GM21528 (cell line): ENCODE results near the gene TACC3.
"Not testable (repeated sequence)": the region's sequence is repeated elsewhere in the genome, so short reads cannot be mapped to it uniquely, and the experiment has no call there.

Experiments
- ATAC-seq: cut with Tn5 transposase; IDR thresholded peaks from one replicate; pipeline ENCODE4 v1.9.1; 2021; ENCODE audit warnings: mild to moderate bottlenecking, moderate library complexity; ENCODE audit not compliant: unreplicated experiment, low FRiP score

The TACC3 gene

DNA sequence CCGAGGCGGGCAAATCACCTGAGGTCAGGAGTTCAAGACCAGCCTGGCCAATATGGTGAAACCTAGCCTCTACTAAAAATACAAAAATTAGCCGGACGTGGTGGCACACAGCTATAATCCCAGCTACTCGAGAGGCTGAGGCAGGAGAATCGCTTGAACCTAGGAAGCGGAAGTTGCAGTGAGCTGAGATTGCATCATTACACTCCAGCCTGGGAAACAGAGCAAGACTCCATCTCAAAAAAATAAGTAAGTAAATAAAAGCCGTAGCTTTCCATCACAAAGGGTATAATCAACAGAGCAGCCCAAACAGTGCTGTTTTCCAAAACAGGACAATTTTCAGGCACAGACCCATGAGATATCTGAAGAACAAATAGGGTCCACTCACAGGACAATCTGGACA lies 19.6 kb upstream of the TACC3 start:
- not testable (repeated sequence) for ATAC-seq

DNA sequence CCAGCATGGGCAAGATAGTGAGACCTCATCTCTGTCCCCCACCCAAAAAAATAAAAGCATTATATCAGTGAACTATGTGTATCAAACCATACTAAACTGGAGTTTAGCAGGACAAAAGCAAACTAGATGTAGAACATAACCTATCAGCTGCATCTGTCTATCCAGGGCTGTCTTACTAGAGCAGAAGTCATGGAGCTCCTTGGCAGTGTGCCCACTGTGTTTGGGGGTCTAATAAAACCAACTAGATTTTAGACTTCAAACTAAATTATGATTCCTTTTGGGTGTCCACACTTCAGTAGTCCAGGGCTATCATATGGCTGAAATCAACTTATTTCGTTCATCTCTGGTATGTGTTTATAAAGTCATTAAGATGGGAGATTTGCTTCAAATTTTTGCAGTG lies 17.5 kb upstream of the TACC3 start:
- ATAC-seq, result no peak

DNA sequence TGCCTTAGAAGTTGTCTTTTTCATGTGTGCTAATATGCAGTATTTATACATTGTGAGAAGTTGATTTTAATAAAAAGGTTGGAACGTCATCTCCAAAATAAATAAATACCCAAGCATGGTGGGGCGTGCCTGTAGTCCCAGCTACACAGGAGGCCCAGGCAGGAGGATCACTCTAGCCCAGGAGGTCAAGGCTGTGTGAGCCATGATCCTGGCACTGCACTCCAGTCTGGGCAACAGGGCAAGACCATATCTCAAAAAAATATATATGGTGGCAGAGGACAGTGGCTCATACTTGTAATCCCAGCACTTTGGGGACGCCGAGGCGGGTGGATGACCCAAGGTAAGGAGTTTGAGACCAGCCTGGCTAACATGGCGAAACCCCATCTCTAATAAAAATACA lies 15.6 kb upstream of the TACC3 start:
- no peak for ATAC-seq

DNA sequence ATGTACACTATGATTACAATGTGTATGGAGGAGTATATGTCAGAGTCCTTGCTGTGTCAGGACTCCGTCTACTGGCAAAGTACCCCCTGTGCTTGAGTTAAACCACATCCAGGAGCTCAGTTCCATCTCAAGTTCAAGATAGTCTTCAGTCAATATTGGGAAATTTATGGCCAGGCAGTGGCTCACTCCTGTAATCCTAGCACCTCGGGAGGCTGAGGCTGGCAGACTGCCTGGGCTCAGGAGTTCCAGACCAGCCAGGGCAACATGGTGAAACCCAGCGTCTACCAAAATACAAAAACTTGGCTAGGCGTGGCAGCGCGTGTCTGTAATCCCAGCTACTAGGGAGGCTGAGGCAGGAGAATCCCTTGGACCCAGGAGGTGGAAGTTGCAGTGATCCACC lies 15.0 kb upstream of the TACC3 start:
- ATAC-seq, result no peak

DNA sequence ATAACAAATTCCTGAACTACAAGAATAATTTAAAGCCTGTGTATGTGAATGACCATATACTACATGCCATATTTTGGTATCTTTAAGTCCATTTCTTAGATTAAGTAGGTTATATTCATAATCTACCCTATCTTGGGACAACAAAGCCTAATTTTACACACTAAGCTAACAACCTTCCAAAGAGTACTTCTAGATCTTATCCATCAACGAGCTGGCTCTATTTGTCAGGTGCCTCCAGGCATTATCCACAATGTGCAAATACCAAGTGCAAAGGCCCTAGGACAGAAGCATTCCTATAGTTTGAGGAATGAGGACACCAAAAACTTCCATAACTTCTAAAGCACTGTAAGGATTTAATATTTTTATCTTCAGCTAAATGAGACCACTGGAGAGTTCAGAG lies 12.7 kb upstream of the TACC3 start:
- ATAC-seq, result no peak

DNA sequence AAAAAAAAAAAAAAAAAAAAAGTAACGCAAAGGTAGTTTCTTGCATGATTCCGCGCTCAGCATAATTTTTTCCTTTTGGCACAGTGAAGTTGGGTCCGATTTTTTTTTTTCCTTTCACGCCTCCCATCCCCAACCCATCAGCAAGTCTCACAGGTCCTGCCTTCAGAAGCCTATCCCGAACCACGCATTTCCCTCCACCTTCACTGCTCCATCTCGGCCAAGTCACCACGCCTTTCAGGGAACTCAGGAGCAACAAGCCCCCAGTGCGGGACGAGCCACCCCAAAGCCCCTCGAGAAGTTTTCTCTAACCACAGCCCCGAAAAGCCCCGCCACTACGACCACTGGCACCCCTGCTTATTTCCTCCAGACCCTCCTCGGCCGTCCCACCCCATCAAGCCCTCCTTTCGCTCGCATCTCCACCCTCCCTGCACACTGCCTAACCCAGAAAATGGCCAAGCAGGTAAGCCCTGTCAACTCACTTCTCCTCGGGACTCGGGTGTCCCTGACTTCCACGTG lies 10.2 kb upstream of the TACC3 start:
- ATAC-seq, result no peak

DNA sequence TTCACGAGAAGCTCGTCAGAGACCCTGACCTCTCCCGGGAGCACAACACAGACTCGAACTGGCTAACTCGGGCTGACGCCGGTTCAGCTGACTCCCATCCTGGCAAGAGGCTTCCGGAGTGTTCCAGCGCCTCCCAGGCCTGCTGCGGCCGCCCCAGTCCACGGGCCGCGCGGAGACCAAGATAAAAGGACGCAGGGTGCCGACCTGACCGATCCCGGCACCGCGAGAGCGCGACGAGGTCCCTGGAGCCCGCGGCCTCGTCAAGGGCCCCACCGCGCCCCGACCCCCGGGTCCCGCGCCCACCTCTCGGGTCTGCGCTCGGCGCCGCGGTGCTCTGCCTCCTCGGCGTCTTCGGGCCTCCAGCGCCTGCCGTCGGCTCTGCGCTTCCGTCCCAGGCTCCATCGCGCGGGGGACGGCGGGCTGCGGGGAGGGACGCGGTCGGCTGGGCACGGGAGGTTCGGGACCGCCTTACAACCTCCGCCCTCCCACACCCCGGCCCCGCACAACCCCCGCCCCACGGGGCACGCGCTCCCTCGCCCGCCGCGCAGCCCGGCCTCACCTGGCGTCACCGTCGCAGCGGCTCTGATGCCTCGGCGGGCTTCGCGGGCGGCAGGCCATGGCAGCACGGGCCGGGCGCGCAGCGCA lies 9.6 kb upstream of the TACC3 start:
- ATAC-seq, result peak; percentile 21

DNA sequence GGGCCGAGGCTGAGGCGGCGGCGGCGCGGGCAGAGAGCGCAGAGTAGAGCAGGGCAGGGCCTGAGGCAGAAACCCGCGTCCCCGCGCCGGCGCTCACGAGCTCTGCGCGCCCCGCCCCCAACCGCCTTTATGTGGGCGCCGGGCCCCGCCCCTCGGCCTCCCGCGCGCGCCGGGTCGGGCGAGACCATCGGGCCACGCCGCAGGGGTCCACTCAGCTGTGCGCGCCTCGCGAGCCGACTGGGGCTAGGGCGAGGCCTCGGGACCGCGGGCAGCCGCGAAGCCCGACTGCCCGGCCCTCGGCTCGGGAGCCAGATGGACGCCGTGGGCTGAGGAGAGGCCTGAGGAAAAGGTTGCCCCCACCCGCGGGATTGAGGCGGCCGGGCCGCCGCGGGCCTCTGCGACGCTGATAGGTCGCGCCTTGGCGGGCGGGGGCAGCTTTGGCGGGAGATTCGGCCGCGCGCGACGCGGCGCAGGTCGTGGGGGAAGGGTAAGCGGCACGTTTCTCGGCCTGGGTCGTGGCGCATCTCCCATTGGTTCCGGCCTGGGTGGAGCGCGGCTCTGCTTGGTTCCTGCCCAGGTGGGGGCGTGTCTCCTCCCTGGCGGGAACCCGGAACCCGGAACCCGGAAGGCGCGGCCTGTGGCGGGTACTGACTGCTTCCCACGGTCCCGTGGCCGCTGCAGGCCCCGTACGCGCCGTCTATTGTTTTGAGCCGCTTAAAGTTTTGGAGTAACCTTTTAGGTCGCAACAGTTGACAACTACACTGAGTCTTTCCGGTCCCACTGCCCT lies 8.9 kb upstream of the TACC3 start, which contains the start of gene SLBP:
SLBP (minus strand) TSS at position 104 of the 787 bp plus-strand sequence. CDS start 131 bp downstream, outside the sequence.
- ATAC-seq, result peak; percentile 70

DNA sequence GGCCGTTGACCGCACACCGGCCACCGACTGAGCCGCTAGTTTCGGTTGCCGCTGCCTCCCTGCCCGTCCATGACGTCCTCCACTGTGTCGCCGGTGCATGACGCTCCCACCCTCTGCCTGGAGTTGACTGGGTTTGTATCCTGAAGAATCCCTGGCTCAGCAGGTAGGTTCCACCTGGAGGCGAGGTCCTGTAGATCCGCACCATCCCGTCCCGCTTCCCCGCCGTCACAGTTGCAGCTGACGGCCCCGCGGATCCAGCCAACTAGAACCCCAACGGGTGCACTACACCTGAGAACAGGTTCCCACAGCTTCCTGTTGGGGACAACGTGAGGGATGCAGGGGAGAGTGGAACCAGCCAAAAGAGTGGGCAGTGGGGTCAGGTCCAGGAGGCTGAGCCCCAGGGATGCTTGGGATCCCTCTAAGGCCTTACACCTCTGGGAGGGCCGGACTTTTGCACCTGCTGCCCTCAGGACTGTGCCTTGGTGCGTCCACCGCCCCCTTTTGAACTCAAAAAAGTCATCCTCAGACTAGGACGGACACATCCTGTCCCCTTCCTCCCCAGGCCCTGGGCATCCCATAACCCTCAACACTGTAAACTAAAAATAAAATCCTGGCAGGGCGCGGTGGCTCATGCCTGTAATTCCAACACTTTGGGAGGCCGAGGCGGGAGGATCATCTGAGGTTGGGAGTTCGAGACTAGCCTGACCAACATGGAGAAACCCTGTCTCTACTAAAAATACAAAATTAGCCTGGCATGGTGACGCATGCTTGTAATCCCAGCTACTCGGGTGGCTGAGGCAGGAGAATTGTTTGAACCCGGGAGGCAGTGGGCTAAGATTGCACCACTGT lies 8.1 kb upstream of the TACC3 start:
- ATAC-seq, result peak; percentile 10

DNA sequence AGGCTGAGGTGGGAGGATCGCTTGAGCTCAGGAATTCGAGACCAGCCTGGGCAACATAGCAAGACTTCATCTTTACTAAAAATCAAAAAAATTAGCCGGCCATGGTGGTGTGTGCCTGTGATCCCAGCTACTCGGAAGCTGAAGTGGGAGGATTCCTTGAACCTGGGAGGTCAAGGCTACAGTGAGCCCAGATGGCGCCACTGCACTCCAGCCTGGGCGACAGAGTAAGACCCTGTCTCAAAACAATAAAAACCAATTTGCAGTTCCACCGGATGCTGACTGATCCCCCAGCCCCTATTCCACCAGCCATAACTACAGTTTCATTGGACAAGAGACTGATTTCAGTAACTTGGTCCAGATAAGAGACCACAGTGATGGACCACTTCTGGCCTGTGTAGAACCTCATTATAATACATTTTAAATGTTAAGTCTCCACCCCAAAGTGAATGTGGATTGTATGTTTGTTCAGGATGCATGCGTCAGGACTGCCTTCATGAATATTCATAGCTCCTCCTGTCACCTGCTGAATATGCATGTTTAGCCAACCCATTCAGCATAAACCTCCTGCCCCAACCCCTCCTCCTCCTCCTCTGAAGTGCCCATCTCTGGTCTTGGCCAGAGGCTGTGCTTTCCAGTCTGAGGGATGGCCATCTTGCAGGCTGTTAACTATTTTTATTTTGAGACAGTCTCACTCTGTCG lies 6.9 kb upstream of the TACC3 start:
- no peak for ATAC-seq

DNA sequence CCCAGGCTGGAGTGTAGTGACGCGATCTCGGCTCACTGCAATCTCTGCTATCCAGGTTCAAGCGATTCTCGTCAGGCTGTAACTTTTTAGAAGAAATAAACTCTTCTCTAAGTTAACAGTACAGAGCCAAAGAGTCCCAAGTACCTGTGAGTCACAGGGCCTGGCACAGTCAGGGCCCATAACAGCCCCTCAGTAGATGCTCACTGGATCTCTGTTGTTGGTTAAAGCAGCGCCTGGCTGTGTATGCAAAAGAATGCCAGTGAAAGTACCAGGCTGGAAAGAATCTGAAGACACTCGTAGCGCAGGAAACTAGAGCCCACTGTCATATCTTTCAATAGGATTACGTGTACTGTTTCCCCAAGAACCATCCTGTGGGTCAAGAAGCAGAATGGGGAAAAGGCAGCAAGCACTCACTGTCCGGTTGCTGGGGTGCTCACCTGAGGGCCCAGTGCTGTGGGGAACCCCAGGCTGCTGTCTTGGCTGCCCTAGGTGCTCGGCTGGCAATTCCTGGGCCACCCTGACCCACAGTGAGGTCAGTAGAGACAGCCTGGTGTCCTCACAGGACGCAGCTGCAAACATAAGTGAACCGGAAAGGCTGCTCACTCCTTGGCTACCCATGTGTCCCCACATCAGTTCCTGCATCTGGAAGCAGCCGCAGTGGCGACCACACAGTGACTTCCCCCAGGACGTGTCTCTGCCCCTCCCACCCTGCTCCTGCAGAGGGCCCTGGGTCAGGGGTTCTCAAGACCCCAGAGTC lies 6.1 kb upstream of the TACC3 start:
- ATAC-seq, result no peak

DNA sequence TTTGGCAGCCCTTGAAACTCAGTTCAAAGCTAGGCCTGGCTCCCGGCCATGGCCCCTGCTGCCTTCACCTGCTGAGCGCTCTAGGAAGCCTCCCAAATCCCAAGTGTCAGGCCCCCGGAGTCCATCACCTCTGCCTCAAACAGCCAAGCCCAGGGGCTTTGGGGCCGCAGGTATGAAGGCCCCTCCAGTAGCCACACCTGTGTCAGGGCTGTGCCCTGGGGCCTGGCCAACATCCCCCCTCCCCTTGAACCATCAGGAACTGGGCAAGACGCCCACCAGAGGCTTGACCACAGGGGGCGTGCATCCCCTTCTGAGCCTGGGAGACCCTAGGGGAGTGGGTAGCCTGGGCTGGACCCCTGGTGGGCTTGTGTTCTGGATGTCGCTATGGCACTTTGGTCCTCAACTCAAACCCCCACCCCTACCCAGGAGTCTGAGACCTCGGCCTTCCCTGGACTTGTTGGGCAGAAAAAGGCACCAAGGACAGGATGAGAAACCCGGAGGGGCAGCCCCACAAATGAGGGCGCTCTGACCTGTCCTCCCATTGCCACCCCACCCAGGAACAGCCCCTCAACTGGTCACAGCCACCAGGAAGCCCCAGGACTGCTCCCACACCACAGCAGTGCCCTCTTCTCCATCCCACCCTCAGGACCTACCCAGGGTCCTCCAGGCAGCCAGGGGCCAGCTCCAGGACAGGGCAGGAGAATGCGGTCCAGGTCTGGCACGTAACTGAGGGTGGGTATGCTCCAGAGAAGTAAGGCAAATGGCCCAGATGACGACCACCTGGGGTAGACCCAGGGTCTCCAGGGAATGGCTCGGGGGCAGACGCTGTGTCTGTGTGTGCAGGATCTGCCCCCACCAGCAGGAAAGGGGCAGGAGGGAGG lies 5.0 kb upstream of the TACC3 start:
- no peak for ATAC-seq

DNA sequence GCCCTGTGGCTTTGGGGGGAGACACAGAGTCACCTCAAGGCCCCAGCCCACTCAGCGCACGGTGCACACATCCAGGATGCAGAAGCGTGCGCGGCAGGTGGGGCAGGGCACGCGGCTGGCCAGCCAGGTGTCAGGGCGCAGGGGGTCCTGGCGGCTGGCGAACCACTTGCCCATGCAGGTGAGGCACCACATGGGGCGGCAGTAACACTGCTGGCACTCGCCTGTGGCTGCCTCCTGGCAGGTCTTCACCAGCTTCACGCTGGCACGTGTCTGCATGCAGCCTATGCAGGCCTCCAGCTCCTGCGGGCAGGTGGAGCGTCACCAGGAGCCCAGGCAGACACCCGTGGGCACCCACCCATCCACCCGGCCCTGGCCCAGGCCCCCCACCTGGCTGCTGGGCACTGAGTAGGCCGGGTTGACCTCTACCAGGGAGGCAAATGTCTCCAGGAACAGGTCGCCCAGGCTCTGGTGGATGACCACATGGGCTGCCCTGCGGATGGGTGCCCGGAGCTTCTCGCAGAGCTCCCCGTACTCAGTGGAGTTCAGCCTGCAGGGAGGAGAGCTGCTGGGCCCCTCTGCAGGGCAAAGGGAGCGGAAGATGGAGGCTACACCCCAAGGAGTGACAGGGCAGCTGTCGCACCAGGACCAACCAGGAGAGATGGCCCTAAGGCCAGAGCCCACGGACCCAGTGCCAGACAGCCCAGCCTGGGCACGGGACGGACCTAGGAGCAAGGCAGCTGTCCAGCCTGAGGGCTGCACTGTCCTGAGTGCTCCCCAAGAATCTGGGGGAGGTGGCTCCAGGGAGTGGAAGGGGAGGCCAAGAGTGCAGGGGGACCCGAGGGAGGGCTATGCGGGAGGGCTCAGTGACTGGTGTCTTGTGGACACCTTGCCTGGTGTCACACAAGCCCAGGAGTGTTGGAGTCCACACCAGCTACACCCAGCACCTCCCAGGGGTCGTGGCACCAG lies 3.9 kb upstream of the TACC3 start:
- no peak for ATAC-seq

DNA sequence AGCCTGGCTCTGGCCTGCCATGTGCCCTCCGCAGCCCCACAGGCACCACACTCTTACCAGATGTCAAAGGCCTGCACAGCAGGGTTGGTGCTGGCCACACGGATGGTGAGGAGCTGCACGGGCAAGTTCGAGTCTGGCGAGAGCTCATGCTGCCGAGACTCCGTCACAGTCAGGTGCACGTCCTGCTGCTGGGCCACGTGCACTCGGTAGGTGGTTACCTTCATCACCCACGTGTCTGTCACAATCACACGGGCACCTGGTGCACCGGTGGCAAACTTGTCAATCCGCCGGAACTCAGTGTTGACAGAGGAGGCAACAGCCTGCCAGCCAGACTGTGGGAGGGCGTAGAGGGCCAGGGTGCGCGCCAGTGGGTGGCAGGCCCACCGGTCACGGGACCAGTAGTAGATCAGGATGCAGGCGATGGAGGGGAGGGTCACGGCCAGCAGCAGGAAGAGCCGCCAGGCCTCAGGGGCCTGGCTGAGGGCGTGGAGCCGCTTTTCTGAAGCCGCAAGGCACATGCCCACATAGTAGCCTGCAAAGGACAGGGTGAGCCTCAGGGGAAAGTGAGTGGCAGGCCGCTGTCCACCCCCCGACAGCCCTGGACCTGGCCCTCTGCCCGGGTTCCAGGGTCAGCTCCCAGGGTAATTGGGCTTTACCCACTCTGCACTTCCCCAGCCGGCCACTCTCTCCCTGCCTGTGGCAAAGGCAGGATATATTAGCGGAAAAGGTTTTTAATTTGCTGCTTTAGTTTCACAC lies 3.0 kb upstream of the TACC3 start:
- ATAC-seq, result no peak

DNA sequence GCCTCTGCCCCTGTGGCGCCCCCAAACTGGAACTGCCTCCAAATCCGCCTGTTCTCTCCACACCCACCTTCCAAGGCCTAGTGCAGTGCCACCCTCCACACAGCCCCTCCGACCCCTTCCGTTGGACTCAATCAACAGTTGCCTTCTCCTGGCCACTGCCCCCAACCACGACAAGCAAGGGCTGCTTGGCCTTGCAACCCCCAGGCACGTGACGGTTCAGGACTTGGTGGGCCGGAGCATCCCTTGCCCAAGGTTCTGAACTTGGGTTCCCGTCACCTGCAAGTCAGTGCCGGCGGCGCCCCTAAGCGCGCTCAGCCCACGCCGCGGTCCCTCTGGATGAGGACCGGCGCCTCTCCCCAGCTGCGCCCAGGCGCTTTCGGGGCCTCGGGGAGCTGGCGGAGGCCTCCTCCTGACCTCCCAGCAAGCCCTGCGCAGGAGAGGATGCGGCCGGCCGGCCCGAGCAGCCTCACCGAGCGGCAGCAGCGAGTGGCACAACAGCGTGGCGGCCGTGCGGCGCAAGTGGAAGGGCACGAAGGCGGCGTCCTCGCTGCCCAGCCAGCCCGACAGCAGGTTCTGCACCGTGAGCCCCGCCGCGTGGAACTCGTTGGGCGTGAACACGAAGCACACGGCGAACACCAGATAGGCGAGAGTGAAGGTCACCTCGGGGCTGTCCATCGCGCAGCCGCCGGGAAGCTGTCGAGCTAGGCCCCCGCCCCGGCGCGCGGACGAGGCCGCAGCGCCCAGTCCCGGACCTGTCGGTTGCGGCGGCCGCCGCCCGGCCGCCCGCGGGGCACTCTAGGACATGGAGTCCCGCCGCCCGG lies 948 bp upstream of the TACC3 start:
- peak; percentile 14 for ATAC-seq
